GM18519 (cell line): ENCODE measurements around the gene AOPEP.

ENCODE experiments used
- ATAC-seq: cut with Tn5 transposase; IDR thresholded peaks from one replicate; pipeline ENCODE4 v1.9.1; 2021; ENCODE audit warnings: mild to moderate bottlenecking, moderate library complexity; ENCODE audit not compliant: unreplicated experiment, low FRiP score

AOPEP gene

DNA sequence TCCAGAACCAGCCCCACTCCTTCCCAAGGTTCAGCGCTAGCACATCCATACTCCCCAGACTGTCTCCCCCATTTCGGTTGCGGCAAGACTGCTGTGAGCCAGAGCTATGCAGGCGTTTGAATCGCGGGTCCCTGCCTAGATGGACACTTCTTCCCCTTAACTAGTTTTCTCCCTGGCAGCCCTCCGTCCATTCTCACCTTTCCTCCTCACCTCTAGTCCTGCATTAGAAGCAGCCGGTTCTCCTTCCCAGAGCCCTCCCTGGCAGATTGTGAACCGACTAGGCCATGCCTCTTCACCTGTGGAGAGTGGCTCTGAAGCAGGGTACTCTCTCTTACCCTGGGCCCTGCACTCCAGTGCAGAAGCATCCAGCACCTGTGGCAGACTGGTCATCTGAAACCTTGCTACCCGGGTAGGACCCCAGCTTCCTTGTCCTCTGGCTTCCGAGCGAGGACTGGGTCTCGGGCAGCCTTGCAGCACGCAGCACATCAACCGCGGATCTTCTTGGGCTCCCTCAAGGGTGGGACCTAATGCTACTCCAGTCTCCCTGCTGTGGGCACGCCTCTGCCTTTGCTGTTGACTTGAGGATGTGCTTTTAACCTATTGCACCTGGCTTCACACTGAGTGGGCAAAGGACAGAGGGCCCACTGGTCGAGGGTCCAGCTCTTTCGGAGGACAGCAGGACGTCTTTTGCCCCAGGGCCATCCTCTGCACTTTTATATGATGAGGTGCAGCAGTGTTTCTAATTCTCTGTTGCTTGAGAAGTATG is 183.6 kb downstream of the AOPEP start:
- ATAC-seq = no peak

DNA sequence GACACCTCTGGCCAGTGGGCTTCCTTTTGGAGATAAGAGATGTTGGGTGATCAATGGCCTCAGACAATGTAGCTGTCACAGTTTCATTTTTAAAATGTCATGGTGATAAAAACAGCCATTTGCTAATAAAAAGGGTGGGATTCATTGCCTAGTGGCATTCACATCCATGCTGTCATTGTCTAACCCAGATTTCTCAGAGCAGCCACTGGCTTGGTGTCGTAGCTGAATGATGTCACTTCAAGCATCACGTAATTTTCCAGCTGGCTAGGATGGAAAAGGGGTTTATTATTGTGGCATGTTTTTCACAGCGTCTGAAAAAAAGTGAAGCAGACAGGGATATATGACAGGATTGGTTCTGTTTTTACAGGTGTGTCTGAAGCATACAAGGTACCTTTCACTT is 184.7 kb downstream of the AOPEP start:
- no peak for ATAC-seq

DNA sequence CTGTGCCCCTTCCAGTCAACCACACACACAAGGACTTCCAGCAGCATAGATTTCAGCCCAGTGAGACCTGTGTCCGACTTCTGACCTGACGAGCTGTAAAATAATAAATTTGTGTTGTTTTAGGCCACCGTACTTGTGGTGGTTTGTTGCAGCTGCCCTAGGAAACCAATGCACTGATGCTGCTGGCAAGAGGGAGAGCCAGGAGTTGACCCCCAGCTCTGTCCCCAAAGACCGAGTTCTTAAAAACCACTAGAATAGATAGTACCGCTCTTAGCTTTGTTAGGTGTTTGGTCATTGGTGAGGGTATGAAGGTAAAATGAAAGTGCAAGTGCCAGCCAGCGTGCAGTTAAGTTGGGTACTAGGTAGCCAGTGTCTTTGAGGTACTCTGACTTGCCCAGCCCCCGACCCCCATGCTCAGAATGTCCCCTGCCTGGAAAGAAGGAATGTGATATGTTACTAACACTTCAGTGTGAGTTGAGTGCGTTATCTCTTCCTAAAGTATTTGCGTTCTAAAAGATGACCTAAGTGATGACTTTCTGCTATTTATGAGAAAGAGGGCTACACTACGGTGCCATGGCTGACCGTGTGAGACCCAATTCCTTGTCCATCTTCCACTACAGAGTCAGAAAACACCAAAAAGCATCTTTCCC is 185.6 kb downstream of the AOPEP start:
- ATAC-seq = no peak

DNA sequence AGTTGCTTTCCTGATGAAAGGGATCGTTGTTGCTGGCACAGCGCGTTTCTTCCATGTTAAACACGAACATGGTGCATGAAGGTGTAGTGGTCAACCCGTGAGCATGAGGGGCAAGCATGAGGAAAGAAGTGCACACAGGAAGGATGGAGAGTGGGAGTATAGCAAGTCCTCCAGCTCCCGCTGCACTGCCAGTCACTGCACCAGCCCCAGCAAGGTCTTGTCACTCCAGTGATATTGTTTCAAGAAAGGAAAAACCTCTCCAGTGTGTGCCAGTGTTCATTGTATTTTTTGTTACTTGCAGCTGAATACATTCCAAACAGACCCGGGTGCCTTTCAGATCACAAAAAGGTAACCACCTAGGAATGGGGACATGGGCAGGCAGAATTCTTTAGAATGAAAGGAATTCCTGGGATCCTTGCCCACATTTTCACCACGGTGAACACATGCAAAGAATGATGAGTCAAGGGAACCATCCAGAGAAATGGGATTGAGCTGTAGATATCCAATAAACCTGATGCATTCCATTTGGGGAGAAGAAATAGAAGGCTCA is 186.3 kb downstream of the AOPEP start:
- no peak for ATAC-seq

DNA sequence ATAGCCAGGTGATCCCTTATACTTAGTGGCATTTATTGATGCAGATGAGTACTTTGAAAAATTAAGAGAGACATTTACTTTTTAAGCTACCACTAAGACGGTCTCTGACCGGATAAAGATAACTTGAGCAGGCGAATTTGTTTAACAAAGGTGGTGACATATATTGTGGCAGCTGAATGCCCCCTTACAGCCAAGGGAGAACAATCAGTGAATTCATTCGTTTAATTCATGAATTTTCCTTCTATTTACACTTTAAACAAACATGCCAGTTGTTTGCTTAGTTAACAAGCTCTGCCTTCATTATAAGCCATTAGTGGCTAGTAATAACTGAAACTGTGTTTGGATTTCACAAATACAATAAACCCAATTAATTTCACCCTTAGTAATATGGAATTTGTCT is 187.1 kb downstream of the AOPEP start:
- no peak for ATAC-seq

DNA sequence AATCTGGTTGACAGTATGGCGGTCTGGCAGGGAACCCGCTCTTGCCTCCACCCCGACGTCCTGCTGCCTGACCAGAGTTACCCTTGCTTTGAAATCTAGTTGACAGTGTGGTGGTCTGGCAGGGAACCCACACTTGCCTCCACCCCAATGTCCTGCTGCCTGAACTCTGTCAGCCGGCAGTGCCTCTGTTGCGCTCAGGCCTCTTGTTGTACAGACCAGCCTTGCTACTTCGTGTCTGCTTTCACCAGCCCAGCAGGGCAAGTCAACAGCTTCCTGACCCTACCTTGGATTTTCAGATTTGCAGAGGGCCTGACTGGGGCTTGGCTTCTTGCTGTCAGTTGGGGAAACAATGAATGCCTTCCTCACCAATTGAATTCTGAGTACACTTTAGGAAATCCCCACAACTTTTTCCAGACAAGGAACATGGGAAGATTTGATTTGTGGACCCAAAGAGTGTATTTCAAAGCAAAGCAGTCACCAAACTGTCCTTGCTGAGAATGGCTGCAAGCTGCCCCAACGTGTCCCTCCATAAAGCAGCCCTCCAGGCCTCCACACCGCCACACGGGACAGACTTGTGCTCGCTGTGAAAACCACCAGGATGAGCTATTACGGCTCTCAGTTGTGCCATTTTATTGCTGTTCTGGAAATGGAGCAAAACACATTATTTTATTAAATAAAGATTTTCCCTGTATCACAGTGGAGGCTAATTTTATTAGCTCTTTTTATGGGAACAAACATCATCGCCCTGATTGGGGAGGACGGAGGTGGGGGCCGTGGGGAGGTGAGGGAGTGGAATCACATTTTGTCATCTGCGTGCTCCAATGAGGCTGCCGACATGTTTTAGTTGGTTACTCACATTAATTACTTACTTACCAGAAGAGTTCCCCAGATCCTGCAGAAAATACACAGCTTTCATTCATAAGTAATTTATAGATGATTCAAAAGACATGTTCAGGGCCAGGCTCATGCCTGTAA is 189.3 kb downstream of the AOPEP start:
- ATAC-seq = no peak

DNA sequence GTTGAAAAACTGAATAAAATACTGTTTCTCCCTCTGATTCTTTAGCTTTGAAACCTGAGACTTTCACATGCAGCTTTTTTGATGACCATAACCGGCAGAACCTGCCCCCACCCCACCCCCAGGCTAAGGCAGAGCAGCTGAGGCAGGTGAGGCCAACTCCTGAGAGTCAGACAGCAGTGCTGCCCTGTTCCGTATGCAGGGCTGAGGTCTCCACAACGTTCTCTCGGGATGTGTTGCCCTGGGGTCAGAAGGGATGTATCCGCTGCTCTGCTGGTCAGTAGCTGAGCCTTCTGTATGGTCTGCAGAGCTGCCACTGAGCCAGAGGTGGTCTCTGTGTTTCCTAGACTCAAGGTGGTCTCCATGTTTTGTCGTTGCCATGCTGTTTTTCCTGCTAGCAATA is 190.5 kb downstream of the AOPEP start:
- no peak for ATAC-seq

DNA sequence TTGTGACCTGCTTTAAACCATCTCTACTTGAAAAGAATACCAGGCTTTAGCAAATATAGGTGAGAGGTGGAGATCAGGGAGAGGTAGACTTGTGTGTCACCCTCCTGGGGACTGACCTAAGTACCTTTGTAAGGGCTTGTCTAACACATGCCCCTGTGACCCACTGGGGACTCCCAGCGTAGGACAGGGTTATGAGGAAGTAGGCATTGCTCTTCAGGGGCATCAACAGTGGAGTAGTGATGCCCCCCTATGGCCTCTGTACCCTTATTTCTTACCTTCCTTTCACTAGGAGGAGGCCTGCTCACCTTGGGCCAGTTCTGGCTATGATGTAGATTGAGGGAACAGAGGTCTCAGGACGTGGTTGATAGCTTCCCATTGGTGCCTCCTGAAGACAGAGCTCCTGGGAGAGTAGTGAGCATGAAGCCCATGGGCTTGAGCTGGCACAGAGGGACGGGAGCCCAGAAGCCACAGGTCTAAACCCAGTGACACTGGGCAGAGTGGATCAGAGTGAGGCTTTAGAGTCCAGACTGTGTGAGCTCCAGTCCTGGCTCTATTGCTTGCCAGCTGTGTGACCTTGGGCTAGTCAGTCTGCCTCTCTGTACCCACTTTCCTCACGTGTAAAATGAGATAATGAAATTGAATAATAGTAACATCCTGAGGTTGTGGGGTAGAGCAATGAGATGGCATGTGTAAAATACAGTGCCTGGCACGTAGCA is 191.7 kb downstream of the AOPEP start:
- no peak for ATAC-seq

DNA sequence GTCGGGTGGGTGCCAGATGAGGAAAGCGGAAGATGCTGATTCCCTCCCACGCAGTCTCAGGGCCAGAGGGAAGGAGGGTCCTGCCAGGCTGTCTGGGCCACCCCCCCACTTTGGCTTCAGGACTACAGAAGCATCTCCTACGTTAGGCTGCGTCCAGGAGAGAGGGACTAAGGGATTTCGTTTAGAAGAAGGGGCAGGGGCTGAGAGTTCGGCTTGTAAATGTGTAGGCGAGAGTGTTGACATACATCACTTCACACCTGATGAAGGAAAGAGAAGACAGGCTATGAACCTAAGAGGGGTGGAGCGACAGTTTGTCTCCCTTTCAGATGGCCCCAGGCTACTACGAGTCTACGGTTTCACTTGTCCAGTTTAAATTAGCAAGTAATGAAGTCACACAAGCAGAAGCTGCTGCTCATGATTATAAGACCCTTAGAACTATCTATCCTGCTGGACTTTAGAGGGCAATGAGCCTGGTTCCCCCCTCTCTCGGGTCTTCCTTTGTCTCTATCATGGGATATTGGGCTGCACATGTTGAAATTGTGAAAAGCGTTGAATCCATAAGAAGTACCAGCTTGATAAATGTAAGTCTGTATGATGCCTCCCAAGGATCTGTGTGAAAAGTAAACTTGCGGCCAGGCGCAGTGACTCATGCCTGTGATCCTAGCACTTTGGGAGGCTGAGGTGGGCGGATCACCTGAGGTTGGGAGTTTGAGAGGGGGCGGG is 193.0 kb downstream of the AOPEP start:
- no peak for ATAC-seq

DNA sequence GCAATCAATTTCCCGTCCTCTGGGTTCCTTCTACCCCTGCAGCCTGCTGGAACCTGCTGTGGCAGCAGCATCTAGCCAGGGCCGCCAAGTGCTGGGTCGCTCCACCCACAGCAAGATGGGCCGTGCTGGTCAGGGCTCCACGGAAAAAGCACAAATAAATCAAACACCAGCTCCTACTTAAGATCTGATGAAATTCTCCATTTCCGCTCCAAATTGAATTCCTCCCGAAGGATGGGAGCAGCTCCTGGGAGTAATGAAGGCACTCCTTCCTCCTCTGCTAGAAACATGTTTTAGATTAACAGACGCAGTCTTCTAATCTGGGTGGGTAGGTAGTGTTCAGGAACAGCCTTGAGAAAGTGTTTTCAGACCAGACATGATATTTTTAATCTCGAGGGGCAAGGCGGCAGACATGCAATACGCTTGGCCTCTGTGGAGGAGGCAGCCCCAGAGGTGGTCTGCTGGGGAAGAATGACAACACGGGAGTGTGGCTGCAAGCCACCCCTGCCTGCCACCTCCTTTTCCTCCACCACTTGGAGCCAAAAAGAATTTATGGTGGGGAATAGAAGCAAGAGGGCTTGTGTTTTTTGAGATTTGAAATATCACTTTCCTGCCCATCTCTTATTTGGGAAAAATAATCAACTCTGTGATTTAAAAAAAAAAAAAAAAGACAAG is 194.1 kb downstream of the AOPEP start:
- no peak for ATAC-seq

DNA sequence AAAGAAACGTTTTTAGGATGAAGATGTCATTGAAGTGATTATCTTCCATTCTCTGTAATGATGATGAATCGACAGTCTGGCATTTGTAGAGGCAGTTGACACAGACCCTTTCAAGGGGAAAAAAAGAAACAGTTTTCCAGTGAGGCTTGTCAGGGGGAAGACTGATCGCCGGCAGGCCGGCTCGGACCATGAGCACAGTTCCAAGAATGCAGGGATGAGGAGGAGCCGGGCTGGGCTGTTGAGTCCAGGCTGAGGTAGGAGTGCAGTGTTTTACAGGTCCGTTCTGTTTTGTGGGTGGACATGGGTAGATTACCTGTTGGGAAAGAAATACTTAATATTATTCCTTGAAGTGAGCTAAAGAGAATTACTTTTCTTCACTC is 194.6 kb downstream of the AOPEP start:
- no peak for ATAC-seq

DNA sequence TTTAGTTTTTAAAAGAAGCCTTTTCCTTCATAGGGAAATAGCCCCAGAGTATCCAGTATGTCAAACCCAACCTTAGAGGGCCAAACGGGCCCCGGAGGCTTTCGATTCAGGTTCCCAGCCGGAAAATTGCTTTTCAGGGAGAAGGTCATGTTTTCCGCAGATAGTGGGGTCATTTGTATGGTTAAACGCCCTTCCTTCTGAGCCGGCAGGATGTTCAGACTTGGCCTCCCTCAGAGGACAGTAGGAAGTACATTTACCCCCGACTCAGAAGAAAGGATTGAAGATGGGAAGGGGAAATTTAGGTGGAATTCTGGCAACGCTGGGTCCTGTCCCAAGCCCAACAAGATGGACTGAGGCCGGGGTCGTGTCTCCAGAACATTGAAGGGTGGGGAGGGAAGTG is 195.2 kb downstream of the AOPEP start:
- ATAC-seq = no peak

DNA sequence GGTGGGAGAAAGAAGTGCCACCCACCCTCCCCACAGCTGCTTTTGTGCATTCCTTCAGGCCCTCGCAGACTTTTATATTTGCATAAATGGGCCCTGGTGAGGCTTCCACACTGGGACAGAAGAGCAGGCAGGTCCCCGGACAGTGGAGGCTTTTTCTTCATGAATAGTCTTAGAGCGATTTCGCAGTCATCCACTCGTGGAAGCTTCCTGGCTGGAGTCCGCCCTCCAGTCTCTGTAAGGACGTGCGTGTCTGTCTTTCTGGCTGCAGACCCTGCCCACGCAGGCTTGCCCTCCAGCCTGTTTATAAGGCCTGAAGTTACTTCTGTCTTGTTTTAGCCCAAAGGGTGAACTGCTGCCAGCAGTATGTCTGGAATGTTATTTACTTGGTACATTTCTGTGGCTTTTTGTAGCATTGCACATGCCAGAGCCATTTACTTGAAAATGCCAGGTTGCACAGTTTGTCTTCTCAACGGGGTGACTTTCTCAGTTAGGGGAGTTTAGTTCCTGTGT is 195.7 kb downstream of the AOPEP start:
- no peak for ATAC-seq

DNA sequence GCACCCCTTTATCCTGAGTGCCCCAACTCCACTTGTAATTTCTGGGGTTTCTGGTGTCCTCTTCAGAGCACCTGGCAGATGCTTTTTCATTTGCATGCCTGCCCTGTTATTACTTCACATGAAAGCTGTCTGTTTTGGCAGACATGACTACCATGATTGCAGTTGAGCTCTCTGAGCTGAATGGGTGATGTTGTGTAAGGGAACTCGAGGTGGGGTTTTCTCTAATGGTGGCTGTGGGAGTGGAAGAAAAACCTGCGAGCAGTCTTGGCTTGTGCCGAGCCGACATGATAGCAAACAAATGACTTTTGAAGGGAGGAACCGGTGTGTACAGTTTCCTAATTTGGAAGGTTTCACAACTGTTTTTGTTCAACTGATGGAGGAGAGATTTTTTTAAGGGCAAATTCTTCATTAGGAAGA is 196.2 kb downstream of the AOPEP start:
- ATAC-seq = no peak

DNA sequence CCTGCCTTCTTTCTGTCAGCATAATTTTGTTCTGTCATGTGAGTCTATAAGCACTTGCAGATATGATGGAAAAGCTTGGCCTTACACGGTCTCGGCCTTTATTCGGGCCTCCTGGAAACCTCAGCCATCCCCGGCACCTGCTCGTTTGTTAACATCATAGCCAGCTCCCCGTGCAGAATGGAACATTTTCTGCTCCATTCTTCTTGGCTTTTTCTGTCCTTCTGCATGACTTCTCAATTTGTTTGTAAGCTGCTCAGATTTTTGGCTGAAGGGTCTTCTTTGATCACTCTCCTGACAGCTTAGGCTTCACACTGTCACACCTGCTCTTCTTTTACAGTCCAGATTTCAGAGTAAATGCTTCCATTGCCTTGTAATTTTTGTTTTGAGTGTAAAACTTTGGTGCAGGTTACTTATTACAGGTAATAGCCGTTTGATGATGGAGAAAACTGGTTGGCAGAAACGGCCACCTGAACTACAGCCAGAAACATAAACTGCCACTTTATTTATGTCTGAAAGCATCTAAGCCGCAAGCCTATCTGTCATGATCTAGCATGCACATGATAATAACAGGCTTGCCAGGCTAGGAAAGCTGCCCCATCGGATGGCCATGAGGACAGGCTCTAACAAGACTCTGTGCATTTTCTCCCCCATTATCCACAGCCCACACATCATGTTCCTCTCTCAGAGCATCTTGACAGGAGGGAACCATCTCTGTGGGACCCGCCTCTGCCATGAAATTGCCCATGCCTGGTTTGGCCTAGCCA is 197.0 kb downstream of the AOPEP start:
- ATAC-seq = no peak

DNA sequence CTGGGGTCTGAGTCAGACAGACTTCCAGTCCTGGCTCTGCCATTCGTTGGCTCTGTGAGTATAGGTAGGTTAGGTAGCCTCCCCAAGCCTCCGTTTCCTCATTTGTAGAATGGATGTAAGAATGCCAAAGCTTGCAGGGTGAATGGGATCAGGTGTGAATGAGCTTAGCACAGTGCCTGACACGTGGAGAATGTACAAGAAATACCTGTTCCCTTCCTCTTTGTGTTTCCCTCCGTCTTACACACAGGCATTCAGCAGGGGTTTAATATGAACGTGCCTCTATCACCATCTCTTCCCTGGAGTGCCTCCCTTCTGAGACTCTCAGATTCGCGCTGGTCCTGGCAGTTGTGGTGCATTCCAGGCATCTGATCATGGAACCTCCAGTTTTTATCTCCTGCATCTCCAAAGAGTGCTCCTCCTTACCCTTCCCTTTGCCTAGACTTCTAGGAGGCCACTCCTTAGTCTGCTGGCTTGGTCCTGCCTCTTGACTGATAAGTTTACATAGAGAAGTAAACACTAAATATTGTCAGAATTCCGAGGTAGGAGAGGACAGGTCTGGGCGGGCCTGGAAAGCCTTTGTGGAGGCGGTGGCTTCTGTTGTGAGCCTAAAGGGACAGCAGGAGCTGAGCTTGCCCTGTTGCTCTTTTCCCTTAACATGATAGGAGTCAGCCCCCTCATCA is 199.4 kb downstream of the AOPEP start:
- no peak for ATAC-seq

DNA sequence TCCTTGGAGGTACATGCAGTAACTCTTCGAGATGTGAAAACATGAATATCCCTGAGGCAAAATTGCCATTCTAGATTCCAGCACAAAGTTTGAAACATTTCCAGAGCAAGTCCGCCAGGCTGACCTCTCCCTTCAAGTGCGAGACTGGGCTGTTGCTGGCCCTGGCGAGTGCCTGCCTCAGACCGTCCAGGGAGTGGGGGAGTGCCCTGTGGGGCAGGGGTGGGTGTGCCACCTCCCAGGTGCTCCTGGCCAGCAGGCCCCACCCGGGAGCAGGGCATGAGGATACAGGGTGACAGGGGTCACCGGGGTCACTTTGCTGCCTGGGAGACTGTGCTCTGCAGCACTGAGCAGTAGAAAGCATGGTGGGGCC is 199.9 kb downstream of the AOPEP start:
- no peak for ATAC-seq
